BJ (cell line): ENCODE data around the gene CHST11. TPM values are rescaled to one million over a fixed set of nuclear protein-coding genes. Genes with fewer than 3 reads are reported as not detected.
A peak's percentile ranks its signal among the peaks of the same experiment; 100 is the strongest.

Experiments used
- CTCF ChIA-PET: fragments of 350-600 bp; formaldehyde crosslinking; extraction: SDS; loops from one replicate; lab custom pipeline; 2021; ENCODE audit warnings: antibody characterized with exemption, inconsistent platforms; lab: Yijun Ruan, JAX
- POLR2A ChIA-PET: fragments of 300-600 bp; sonication (Branson Sonifier 250); formaldehyde crosslinking; extraction: SDS; loops from one replicate; lab custom pipeline; 2021; ENCODE audit warnings: antibody characterized with exemption; lab: Charles Lee
- DNase-seq: peaks from one replicate; pipeline ENCODE4 v3.0.0-alpha.2; 2011; ENCODE audit warnings: low read depth
- H3K27me3 ChIP-seq: 2 replicates; pipeline ENCODE4 v1.6.0; 2011; ENCODE audit warnings: low read length; ENCODE audit not compliant: control insufficient read depth, insufficient read depth
- H3K36me3 ChIP-seq: 2 replicates; pipeline ENCODE4 v1.5.1; 2011; ENCODE audit warnings: low read length; ENCODE audit not compliant: control insufficient read depth, insufficient read depth
- H3K4me3 ChIP-seq: 2 replicates; pipeline ENCODE4 v1.5.1; 2011; ENCODE audit warnings: low read depth, mild to moderate bottlenecking, control low read depth, low read length
- polyA plus RNA-seq: library from polyadenylated mRNA; depleted of rRNA; stranded (reverse); fragments of >200 nt; gene quantifications from 2 replicates; pipeline ENCODE4 v1.2.3, GENCODE V29; 2011
- TF ChIP-seq, protein P1 (sequence below): IDR thresholded peaks from 2 replicates; pipeline ENCODE4 v1.5.1; 2011; ENCODE audit warnings: low read depth, mild to moderate bottlenecking, control low read depth, inconsistent platforms, low read length, moderate library complexity; ENCODE audit not compliant: insufficient read depth

The CHST11 gene
- polyA plus RNA-seq, 1 experiment: 7.3 TPM

DNA sequence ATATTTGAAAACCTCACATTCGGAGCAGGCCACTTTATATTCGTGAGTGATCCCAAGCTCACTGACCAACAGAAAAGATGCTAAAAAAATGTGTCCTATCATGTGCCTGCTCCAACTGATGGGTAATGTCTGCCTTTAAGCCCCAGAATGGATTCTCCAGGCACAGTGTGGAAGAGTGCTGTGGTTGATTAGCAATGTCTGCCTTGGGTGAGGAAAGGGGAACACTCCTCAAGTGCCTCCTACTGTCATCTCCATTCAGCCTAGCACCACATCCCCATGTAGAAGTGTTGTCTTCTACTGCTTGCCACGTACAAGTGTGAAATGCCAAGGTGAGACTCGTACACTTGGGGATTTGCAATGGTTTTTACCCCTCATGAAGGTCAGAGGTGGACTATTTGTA, 302.0 kb downstream of the CHST11 start:
- no peaks in the 10 kb centered on the region for H3K36me3 ChIP-seq
- no peak for DNase-seq
- H3K27me3 ChIP-seq: no peaks in the 10 kb centered on the region
- TF ChIP-seq, protein P1, sequence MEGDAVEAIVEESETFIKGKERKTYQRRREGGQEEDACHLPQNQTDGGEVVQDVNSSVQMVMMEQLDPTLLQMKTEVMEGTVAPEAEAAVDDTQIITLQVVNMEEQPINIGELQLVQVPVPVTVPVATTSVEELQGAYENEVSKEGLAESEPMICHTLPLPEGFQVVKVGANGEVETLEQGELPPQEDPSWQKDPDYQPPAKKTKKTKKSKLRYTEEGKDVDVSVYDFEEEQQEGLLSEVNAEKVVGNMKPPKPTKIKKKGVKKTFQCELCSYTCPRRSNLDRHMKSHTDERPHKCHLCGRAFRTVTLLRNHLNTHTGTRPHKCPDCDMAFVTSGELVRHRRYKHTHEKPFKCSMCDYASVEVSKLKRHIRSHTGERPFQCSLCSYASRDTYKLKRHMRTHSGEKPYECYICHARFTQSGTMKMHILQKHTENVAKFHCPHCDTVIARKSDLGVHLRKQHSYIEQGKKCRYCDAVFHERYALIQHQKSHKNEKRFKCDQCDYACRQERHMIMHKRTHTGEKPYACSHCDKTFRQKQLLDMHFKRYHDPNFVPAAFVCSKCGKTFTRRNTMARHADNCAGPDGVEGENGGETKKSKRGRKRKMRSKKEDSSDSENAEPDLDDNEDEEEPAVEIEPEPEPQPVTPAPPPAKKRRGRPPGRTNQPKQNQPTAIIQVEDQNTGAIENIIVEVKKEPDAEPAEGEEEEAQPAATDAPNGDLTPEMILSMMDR: no peak
- ChIA-PET POLR2A (no interaction called here), CTCF (no interaction called here)
- no peak overlapping the region for H3K4me3 ChIP-seq

DNA sequence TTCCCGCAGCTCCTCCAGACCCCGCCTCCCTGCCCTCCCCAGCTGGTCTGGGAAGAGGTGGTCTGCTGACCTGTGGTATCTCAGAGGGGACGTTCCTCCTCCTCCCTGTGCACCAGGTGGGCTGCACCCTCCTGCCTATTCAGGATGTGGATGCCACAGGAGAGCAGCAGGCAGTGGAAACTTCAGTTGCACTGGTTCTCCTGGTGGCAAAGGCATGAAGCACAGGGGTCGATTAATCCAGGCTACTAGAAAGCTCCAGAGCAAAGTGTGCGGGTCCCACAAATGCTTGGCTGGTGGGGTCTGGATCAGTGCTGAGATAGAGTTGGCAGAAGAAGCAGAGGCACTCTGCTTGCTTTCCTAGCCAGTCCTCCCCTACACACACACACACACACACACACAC, 304.3 kb downstream of the CHST11 start:
- Histone ChIP-seq H3K36me3 (no peaks in the 10 kb centered on the region), H3K27me3 (no peaks in the 10 kb centered on the region), H3K4me3 (no peak overlapping the region)
- TF ChIP-seq, protein P1: no peak
- DNase-seq: no peak
- POLR2A ChIA-PET: no interaction called here
- CTCF ChIA-PET: no interaction called here

DNA sequence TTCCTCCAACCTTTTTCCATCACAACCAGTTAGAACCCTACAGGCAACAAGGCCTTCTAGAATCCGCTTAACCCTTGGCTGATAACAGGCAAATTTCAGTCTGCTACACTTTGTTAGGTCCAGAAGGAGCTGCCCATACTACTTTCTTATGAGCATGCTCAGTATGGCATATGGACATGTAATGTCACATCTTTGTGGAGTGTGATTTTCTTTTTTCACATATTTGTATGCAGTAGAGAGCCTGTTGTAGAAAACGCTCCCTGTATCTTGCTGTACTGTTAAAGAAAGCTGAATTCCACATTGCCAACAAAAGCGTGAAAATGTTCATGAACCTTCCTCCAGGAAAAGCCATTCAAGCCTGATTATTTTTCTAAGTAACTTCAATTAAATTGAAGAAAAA, 304.9 kb downstream of the CHST11 start:
- Histone ChIP-seq H3K4me3 (no peak overlapping the region), H3K27me3 (no peaks in the 10 kb centered on the region), H3K36me3 (no peaks in the 10 kb centered on the region)
- CTCF ChIA-PET: no interaction called here
- POLR2A ChIA-PET: no interaction called here
- TF ChIP-seq, protein P1: no peak
- DNase-seq: no peak

DNA sequence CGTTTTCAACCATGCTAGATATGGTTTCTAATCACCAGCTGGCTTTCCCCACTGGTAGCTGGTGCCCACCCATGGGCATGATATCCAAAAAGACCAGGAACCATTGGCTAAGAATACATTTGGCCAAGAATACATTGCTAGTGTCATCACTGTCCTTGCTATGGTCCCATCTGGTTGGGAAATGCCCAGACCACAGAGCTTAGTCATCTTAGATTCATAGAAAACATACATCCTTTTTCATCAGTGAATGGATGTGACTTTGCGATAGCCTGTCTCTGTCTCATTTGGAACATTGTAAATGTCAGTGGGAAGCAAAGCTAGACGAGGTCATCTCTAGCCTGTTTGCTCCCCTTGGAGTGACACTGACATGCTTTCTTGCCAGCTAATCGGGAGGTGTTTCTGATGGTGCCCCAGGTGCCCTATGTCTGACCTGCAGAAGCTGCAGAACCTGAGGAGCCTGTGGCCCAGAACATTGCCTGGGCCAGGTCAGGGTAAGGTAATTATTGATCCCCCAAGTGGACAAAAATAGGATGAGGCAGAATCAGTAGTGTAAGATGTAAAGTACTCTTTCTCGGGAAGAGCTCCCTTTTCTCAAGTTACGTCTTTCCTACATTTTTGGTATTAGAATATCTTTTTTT, 306.5 kb downstream of the CHST11 start:
- TF ChIP-seq, protein P1: no peak
- H3K36me3 ChIP-seq: no peaks in the 10 kb centered on the region
- H3K27me3 ChIP-seq: no peaks in the 10 kb centered on the region; the same call in 1 of the 2 replicates
- H3K4me3 ChIP-seq: no peak overlapping the region
- CTCF ChIA-PET: interaction anchor here (1.6 to 1.7 kb wide), 2 partner anchors 56 to 114 kb away, joined by 3 read pairs; no protein-coding TSS in a partner anchor
- DNase-seq: no peak
- POLR2A ChIA-PET: no interaction called here

DNA sequence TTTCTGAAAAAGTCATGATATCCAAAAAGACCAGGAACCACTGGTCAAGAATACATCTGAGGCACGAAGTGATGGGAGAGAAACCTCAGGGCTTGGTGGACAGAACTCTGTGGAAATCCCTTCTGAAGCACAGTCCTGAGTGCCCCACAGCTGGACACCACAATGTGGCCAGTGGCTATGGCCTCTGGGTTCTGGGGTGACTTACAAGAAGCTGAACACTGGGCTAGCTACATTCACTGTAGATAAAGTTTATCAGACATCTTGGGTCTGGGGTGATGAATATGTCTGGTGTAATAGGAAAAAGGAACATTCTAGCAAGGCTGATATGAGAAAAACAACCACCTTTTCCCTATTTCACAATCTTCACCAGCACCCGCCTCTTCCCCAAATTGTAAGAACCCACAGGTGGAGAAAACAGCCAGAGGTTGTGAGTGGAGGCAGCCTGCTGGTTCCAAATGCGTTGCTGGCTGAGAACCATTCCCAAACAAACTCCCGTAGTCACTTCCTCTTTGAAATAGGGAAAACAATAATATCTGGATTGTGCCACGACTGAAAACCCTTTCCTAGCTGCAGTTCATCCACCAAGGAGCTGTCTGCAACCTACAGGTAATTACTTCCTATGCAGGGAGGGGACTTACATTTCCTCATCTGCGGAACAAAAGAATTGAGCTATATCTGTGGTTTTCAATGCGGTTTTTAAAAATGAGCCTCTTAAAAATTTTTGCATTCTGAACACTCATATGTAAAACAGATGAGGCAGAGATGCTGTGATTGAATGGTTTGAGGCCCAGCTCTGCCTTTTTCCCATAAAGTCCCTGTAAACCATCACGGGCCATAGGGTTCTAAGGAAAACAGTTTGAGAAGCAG, 307.7 kb downstream of the CHST11 start:
- Histone ChIP-seq H3K27me3 (no peaks in the 10 kb centered on the region; the same call in 1 of the 2 replicates), H3K36me3 (no peaks in the 10 kb centered on the region), H3K4me3 (no peak overlapping the region)
- POLR2A ChIA-PET: no interaction called here
- peak; percentile 25 for DNase-seq
- TF ChIP-seq, protein P1: no peak
- CTCF ChIA-PET: interaction anchor here (1.2 kb wide), 1 partner anchor 15 kb away, joined by 3 read pairs; no protein-coding TSS in a partner anchor
